NK-92 treated with Interleukin-12 subunit alpha and Interleukin-12 subunit beta, amount 100 ng/mL, for 24 hours (cell line): ENCODE measurements around the gene ADIPOR2.

ENCODE experiments used
- DNase-seq: peaks from one replicate; lab custom pipeline; 2025; lab: John Stamatoyannopoulos, UW

ADIPOR2 gene

DNA sequence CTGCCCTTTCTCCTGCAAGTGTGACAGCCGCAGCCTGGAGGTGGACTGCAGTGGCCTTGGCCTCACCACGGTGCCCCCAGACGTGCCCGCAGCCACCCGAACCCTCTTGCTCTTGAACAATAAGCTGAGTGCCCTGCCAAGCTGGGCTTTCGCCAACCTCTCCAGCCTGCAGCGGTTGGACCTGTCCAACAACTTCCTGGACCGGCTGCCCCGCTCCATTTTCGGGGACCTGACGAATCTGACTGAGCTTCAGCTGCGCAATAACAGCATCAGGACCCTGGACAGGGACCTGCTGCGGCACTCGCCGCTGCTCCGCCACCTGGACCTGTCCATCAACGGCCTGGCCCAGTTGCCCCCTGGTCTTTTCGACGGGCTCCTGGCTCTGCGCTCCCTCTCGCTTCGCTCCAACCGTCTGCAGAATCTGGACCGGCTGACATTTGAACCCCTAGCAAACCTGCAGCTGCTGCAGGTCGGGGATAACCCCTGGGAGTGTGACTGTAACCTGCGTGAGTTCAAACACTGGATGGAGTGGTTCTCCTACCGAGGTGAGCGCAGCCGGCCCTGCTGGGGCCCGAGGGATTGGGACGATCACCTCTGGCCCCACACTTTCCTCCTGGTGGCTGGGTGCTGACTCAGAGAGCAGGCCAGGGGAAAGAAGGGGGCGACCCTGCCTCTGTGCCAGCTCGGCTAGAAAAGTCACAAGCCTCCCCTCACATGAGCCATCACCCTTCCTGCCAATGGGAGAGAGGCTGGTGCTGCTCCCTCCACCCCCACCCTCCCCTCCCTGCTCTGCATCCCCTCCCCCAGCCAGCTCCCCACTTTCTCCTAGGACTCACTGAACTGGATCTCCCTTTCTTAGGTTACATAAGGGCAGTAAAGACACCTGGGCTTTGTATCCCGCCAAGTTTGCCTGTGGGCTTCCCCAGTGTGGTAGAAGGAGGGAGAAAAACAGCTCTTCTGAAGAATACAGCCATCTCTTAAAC, 140.4 kb downstream of the ADIPOR2 start:
- DNase-seq, result no peak

DNA sequence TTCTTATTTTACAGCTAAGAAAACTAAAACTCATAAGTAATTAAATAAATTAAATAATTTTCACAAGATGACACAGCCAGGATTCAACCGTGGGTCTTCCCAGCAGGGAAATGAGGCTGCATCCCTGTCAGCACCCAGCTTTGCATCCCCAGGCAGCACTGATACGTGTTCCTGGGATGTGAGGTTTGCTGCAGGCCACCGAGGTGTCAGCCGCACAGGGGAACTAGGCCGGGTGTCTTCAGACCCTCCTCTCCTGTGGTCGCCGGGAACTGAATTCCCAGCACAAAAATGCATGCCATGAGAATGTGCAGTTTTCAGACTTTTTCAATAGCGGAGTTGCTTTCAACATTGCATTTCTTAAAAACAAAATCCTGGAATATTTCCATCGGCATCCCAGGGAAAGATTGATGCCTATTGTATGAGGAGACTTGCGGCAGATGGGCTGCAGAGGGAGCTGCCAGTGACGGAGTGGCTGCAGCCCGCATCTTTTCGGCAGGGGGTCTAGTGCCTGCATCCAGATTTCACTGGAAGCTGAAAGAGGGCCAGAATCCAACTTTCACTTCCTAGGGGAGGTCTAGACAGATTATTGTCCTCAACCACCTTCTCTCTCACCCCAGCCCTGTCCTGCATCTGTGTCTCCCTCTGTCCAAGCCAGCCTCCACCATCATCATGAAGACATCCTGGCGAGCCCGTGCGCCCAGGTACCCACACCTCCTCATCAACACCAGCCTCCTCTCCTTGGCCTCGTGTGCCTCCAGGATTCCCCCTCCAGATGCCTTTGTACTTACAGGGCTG, 142.1 kb downstream of the ADIPOR2 start:
- DNase-seq, result no peak

DNA sequence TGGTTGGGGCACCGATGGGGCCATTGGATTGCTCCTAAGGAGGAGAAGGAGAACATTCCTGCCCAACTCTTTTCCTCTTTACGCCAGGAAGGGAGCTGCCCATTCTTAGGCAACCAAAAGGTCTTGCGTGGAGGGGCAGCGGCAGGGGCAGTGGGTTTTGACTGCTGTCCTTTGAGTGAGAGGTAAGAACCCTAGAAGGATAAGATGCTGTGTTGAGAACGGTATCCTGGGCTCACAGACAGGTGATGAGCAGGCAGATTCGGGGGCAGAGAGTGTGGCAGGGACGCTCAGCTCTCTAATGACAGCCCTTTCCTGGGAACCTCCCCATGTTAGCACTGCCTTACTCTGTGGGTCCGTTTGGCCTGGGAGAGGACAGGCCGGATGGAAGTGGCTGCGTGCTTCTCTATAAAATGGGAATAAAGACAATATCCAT, 142.7 kb downstream of the ADIPOR2 start:
- no peak for DNase-seq

DNA sequence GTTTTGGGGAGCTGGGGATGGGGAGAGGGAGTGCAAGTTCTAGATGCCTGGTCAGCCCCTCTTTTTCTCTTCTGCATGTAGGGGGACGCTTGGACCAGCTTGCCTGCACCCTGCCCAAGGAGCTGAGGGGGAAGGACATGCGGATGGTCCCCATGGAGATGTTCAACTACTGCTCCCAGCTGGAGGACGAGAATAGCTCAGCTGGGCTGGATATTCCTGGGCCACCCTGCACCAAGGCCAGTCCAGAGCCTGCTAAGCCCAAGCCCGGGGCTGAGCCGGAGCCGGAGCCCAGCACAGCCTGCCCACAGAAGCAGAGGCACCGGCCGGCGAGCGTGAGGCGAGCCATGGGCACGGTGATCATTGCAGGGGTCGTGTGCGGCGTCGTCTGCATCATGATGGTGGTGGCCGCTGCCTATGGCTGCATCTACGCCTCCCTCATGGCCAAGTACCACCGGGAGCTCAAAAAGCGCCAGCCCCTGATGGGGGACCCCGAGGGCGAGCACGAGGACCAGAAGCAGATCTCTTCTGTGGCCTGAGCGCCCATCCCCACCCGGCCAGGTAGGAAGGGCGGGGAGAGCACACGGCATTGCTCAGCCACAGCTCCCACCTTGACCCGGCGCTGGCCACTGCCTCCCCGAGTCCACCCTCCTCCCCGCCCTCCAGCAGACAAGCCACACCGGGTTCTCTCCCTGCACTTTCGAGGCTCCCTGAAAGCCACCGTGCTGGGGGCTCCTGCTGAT, 143.5 kb downstream of the ADIPOR2 start:
- DNase-seq, result no peak

DNA sequence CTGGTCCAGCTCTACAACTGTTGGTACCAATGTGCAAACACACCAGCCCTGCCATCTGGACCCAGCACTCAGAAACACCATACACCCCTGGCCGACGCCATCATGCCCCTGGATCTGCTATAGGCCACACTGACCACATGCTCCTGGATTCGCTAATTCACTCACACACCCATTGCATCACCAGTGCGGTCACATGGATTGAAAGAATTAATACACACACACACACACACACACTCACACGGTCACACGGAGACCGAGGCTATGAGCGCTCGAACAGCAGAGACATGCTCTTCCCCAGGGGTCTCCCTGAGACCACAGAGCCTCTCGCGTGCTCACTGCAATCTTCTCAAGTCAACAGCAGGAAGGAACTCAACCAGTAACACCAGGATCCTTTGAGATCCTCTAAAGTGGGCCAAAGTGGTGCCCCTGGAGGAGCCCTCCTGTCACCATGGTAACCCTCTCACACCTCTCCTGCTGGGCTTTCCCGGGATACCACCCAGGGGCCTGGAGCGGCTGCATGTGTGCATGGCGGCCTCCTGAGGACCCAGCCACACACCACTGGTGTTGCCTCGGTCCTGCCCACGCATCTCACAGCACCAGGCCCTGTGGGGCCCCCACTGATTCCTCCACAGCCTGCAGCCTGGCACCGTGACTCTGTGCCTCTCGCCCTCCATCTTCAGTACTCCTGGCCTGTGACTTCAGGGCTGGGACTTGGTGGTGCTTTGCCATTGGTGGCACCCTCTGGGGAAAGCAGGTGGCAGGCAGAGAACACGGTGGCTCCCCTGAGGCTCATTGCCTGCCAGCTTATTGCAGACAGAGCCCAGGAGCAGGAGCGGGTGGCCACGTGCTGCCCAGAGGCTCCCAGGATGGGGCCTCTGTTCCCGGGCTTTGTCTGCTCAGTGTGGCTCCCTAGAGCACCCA, 144.6 kb downstream of the ADIPOR2 start:
- DNase-seq, result no peak

DNA sequence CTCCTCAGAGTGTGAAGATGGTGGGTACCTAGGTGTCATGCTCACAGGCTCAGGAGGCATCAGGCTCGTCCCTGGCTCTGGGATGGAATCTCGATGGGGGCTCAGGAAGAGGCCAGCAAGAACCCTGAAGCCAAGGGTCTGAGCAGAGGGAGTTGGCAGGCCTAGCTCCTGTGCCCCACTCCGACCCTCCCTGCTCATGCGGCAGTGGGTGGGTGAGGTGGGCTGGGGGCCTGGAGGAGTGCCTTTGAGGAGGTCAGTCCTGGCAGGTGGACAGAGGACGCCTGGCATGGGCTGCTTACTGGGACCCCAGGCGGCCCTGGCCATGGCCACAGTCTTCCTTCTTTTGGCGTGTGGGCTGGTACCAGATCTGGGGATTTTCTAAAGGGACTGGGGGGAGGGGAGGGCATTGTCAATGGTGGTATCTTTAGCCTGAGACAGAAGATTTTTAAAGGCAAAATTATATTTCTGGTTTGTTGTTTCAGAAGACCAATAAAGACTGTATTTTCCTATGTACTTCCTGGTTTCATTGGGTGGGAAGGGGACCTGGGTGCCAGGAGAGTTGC, 145.5 kb downstream of the ADIPOR2 start:
- no peak for DNase-seq

DNA sequence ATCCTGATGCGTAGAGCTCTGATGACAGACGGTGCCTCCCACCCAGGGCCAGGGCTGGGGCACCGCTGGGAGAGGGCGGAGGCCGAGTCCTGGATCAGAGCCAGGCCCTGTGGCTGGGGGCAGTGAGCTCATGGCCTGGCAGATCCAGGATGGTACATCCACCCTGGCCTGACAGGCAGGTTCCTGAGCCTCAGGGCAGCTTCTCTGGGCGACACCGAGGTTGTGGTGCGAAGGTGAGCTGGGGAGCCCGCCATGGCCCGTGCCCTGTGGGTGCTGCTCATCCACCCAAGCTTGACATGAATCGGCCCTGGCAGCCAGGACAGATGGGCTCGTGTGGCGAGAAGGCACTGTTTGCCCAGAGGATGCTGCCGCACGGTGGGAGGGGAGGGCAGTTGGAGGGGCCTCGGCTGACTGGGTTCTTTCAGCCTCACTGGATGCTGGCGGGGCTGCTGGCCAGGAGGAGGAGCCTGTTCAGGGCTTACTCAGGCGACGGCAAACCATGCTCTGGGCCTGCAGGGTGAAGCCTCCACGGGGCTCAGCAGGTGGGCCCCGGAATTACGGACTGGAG, 146.1 kb downstream of the ADIPOR2 start:
- DNase-seq, result no peak

DNA sequence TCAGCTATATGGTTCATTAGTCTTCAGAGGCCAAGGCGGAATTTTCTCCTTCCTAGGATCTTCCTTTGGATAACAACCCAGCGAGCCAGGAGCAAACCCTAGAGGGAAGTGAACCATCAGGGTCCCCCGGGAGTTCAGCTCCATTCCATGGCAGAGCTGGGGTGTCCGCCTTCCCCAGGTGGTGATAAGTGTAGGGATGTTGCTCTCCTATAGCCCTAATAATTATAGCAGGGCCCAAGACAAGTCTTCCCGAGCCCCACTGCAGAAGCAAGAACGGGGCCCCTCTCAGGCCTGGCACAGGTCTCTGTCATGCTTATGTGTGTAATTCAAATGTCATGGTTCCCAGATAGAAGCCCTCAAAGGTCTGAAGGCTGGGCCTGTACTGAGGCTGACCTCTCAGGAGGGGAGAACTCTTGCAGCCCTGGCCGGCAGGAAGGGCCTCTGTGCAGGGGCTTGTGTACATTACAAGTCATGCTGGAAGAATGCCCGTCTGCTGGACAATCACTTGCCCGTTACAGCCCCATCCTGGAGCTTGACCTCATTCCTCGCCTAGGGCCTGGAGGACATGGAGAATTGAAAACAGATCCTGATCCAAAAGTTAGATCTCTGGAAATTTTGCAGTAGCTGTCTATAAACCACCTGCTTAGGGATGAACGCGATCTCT, 146.8 kb downstream of the ADIPOR2 start:
- no peak for DNase-seq
